Mucosa of rectum (tissue), 2 donors: ENCODE results near the gene NUDT2.
"Not testable (repeated sequence)": the region's sequence is repeated elsewhere in the genome, so short reads cannot be mapped to it uniquely, and the experiment has no call there.

Experiments
- H3K27ac ChIP-seq, 2 donors: one replicate each; pipeline ENCODE4 v1.7.0; 2013; ENCODE audit warnings: inconsistent platforms in 2 of 2, low read depth in 2 of 2, low read length in 2 of 2
- H3K27me3 ChIP-seq, 2 donors: one replicate each; pipeline ENCODE4 v1.7.0; 2013; ENCODE audit warnings: low read length in 2 of 2; ENCODE audit not compliant: control insufficient read depth in 2 of 2, insufficient read depth in 2 of 2
- H3K36me3 ChIP-seq, 2 donors: one replicate each; pipeline ENCODE4 v1.7.0; 2013; ENCODE audit warnings: low read length in 2 of 2; ENCODE audit not compliant: control insufficient read depth in 2 of 2, insufficient read depth in 2 of 2
- H3K4me1 ChIP-seq, 2 donors: one replicate each; pipeline ENCODE4 v1.7.0; 2013; ENCODE audit warnings: low read length in 2 of 2, mild to moderate bottlenecking in 1 of 2; ENCODE audit not compliant: control insufficient read depth in 2 of 2, insufficient read depth in 2 of 2
- H3K4me3 ChIP-seq, 2 donors: one replicate each; pipeline ENCODE4 v1.7.0; 2013; ENCODE audit warnings: low read length in 2 of 2
- H3K9ac ChIP-seq, 2 donors: one replicate each; pipeline ENCODE4 v1.7.0; 2013; ENCODE audit warnings: low read length in 2 of 2, low read depth in 1 of 2, mild to moderate bottlenecking in 1 of 2
- H3K9me3 ChIP-seq, 2 donors: one replicate each; pipeline ENCODE4 v1.7.0; 2013; ENCODE audit warnings: low read length in 2 of 2; ENCODE audit not compliant: control insufficient read depth in 2 of 2
- donor health status: healthy.
- donor health status: Normal muscosa, but diverticular disease.

Gene NUDT2

DNA sequence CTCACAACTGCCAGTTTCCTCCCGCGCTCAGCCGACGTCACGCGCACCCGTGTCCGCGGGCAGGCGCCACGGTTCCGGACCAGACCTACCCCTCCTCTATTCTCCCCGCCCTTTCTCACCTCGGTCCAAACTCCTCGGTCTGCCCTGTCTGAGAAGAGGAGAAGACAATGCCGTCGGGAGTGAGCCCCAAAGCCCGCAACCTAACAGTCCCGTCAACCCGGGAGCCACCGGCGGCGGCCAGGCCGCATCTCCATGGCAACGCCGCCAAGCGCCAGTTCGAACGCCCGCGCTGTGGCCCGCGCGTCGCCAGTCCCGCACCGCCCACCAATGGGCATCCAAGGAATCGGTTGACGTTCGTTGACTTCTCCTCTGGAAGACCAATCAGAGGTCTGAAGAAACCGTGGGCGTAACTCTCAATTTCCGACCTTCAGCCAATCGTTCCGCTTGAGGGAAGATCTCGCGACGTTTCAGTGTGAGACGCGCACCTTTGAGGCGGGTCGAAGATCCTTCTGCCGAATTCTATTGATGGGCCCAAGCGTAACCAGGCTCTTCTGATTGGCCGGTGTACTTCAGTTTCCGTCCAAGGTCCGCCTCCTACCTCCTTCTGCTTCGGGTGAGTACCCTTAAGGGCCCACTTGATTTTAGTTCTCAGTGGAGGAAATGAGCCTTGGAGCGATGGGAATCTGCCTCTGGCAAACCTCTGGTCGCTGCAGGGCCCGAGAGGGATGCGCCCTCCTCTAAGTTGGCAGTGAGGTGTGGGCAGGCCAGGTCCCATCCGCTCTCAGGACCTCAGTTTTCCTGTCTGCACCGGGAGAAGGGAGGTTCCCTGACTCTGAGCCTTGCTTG is at the start of gene NUDT2, which contains the start of gene KIF24:
TSS of gene NUDT2 (plus strand) at position 583 of the 846 bp plus-strand sequence. CDS start 9,471 bp downstream, outside the sequence.
TSS of gene KIF24 (minus strand) at position 282 of the 846 bp plus-strand sequence. CDS start 17,922 bp downstream, outside the sequence.
- peak within 1 kb of the TSS; percentile 98 to 99 for H3K27ac ChIP-seq
- H3K36me3 ChIP-seq: no peaks in the 10 kb centered on the region
- H3K4me1 ChIP-seq: peaks cover 0 to 7% of the 10 kb centered on the region in 2 donors
- peak within 1 kb of the TSS; percentile 99 for H3K9ac ChIP-seq
- H3K4me3 ChIP-seq: peak within 1 kb of the TSS; percentile 99
- no peaks in the 10 kb centered on the region for H3K27me3 ChIP-seq
- H3K9me3 ChIP-seq: no peaks in the 10 kb centered on the region

DNA sequence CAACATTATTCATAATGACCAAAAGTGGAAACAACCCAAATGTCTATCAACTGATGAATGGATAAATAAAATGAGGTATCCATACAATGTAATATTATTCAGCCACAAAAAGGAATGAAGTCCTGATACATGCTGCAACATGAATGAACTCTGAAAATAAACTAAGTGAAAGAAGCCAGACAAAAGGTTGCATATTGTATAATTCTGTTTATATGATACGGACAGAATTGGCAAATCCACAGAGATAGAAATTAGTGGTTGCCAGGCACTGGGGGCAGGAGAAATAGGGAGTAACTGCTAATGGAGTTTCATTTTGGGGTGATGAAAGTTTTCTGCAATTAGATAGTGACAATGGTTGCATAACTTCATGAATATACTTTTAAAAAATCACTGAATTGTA is 47.3 kb upstream of the NUDT2 start:
- Histone ChIP-seq H3K27me3 (no peaks in the 10 kb centered on the region), H3K4me1 (peaks cover 0 to 3% of the 10 kb centered on the region in 2 donors), H3K27ac (no peak overlapping the region), H3K9me3 (no peaks in the 10 kb centered on the region), H3K4me3 (no peak overlapping the region), H3K9ac (no peak overlapping the region), H3K36me3 (no peaks in the 10 kb centered on the region)

DNA sequence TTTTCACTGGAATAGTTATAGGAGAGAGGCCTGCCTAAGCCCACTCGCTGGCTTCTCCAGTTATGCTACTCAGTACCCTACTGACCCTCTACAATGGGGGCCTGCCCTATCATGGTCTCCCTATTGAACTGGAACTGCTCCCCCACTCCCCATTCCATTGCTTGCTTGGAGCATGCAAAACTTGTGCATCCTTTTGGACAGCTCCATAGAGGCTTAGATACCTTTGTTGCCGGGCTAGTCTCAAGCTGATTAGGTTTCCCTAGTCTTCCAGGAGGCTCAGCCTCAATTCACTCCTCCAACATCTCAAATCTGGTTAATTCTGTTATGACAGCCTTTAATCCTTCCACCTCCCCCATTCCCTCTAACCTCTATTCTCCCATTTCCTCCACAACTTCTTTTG is 40.2 kb upstream of the NUDT2 start:
- H3K4me3 ChIP-seq: no peak overlapping the region
- no peak overlapping the region for H3K27ac ChIP-seq
- H3K4me1 ChIP-seq: no peaks in the 10 kb centered on the region
- no peak overlapping the region for H3K9ac ChIP-seq
- H3K9me3 ChIP-seq: no peaks in the 10 kb centered on the region
- no peaks in the 10 kb centered on the region for H3K27me3 ChIP-seq
- H3K36me3 ChIP-seq: no peaks in the 10 kb centered on the region

DNA sequence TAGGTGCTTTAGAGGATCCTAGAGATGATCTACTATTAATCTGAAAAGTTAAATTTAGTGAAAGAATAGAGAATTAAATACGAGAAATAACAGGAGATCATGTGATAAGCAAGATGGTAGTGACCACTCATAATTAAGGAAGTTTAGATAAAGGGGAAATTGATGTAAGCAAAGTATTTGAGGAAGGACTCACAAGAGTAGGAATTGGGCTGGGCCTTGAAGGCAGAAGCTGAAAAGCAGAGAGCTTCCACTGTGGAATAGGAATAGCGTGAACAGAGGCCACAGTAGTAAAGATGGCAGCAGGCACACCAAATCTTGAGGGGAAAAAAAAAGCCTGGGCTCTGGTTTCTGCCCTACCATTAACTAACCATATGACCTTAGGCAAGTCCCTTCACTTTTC is 38.3 kb upstream of the NUDT2 start:
- Histone ChIP-seq H3K4me1 (no peaks in the 10 kb centered on the region), H3K27me3 (no peaks in the 10 kb centered on the region), H3K36me3 (no peaks in the 10 kb centered on the region), H3K9me3 (no peaks in the 10 kb centered on the region), H3K4me3 (no peak overlapping the region), H3K27ac (no peak overlapping the region), H3K9ac (no peak overlapping the region)

DNA sequence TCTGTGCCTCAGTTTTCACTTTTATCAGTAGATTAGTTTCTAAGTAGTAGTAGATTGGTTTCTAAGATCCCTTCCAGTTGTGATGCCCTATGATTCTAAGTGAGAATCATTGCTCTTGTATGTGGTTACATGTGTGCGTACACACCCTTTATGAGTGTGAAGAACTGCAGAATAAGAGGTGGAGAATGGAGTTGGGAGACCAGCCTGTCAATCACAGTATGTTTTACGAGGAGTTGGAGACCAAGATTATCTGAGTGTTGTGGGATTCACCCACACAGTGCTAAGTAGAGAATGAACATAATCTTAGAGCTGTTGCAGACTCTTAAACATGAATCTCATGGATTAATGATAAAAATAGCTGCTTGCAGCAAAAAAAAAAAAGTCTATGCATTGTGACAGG is 37.9 kb upstream of the NUDT2 start:
- H3K27ac ChIP-seq: no peak overlapping the region
- no peaks in the 10 kb centered on the region for H3K36me3 ChIP-seq
- no peaks in the 10 kb centered on the region for H3K9me3 ChIP-seq
- H3K27me3 ChIP-seq: no peaks in the 10 kb centered on the region
- H3K9ac ChIP-seq: no peak overlapping the region
- no peaks in the 10 kb centered on the region for H3K4me1 ChIP-seq
- H3K4me3 ChIP-seq: no peak overlapping the region

DNA sequence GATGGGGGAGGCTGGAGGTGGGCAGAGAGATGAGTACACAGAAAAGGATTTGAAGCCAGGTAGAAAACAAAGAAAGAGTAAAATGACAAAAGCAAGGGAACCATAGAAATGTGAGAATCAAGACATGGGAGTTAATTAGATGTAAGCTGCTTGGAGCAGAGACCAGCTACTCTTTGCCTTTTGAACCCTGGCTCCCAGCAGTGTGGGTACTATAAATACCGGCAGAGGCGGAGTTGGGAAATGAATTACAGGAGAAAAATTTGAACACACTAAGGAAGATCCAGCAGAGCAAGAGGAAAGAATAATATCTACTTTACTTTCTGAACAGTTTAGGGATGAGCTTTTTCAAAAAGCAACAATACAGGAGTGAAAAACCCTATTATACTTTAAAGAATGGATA is 36.8 kb upstream of the NUDT2 start:
- Histone ChIP-seq H3K36me3 (no peaks in the 10 kb centered on the region), H3K4me1 (no peaks in the 10 kb centered on the region), H3K9me3 (no peaks in the 10 kb centered on the region), H3K4me3 (no peak overlapping the region), H3K9ac (no peak overlapping the region), H3K27ac (no peak overlapping the region), H3K27me3 (no peaks in the 10 kb centered on the region)

DNA sequence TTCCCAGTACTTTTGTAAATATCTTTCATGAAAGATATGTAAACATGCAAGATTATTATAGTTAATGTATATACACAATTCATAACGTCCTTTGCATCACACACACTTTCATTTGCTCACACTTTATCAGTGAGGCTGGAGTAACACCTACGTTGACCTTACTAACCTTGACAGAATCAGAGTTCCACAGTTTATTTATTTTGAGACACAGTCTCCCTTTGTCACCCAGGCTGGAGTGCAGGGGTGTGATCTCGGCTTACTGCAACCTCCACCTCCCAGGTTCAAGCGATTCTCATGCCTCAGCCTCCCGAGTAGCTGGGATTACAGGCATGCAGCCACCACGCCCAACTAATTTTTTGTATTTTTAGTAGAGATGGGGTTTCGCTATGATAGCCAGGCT is 28.3 kb upstream of the NUDT2 start:
- H3K9me3 ChIP-seq, H3K9ac ChIP-seq, H3K36me3 ChIP-seq, H3K27ac ChIP-seq, H3K27me3 ChIP-seq, H3K4me3 ChIP-seq, H3K4me1 ChIP-seq: not testable (repeated sequence)

DNA sequence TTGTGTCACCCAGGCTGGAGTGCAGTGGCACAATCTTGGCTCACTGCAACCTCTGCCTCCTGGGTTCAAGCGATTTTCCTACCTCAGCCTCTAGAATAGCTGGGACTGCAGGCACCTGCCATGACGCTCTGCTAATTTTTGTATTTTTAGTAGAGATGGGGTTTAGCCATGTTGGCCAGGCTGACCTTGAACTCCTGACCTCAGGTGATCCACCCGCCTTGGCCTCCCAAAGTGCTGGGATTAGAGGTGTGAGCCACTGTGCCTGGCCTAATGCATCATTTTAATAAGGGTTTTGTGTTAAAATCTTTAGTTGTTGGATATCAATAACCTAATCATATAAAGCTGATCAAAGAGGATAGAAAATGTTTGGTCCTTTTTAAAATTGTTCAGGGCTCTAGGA is 21.1 kb upstream of the NUDT2 start:
- H3K4me3 ChIP-seq, H3K4me1 ChIP-seq, H3K36me3 ChIP-seq, H3K9ac ChIP-seq, H3K9me3 ChIP-seq, H3K27me3 ChIP-seq, H3K27ac ChIP-seq: not testable (repeated sequence)

DNA sequence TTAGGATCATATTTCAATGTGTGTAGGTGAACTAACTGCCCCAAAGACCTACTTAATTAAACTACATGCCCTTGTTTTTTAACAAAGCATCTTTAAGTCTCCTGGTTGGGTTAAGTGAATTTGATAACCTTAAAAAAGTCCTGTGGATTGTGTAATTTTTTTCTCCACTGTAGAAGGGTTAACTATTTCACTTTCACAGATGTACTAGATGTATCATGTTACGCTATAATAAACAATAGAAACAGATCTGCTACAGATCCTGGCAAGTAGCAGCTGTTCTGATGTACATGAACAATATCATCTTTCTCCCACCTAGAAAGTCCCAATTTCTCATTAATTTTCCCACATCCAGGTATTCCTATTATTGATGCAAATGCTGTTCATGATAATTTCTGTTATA is 19.2 kb upstream of the NUDT2 start:
- no peaks in the 10 kb centered on the region for H3K36me3 ChIP-seq
- H3K4me3 ChIP-seq: no peak overlapping the region
- no peak overlapping the region for H3K9ac ChIP-seq
- H3K27me3 ChIP-seq: no peaks in the 10 kb centered on the region
- H3K9me3 ChIP-seq: no peaks in the 10 kb centered on the region
- H3K27ac ChIP-seq: no peak overlapping the region
- H3K4me1 ChIP-seq: no peaks in the 10 kb centered on the region

DNA sequence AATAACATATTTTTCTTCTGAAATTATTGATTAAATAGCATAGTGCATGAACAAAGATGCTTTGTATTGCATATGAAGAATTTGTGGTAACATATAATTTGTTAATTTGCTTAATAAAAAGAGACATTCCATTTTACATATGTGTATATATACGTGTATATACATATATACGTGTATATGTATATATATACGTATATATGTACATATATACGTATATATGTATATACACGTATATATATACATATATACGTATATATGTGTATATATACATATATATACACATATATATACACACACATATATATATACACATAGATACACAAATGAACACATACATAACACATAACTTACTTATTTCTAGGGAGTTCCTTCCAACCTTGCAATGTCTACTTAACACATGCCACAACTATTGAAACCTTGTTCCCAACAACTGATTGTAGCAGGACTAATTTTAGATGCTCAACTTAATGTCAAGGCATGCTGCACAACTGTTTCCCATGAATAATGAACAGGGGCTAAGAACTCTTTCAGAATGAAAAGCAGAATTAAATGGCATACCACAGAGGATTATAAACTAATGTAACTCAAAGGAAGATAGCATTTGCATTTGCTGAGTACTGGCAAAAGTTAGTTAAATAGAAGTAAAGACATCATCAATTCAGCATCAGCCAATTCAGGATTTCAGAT is 17.7 kb upstream of the NUDT2 start:
- H3K4me3 ChIP-seq: no peak overlapping the region
- H3K36me3 ChIP-seq: no peaks in the 10 kb centered on the region
- no peaks in the 10 kb centered on the region for H3K27me3 ChIP-seq
- no peak overlapping the region for H3K9ac ChIP-seq
- no peaks in the 10 kb centered on the region for H3K9me3 ChIP-seq
- no peak overlapping the region for H3K27ac ChIP-seq
- no peaks in the 10 kb centered on the region for H3K4me1 ChIP-seq
